Esophagus muscularis mucosa (tissue), 4 donors: ENCODE measurements around the gene CUL7. TPM values are rescaled to one million over a fixed set of nuclear protein-coding genes. Genes with fewer than 3 reads are reported as not detected.
"Not testable (repeated sequence)": the region's sequence is repeated elsewhere in the genome, so short reads cannot be mapped to it uniquely, and the experiment has no call there.

Source experiments
- DNase-seq: peaks from one replicate; pipeline ENCODE4 v3.0.0-alpha.2; 2017; ENCODE audit errors: extremely low spot score
- H3K27ac ChIP-seq, 4 donors: fragments of 200-600 bp; sonication (generic); replicated peaks in 1 of 4; 1 replicate in 3 of 4; 2 replicates in 1 of 4; pipeline ENCODE4 v1.5.1; 2016 to 2019; ENCODE audit warnings: mild to moderate bottlenecking in 1 of 4
- H3K27me3 ChIP-seq, 4 donors: fragments of 200-600 bp; sonication (generic); one replicate each; pipeline versions ENCODE4 v1.5.1 to v1.6.0; 2016 to 2019
- H3K36me3 ChIP-seq, 4 donors: fragments of 200-600 bp; sonication (generic); one replicate each; pipeline ENCODE4 v1.5.1; 2016 to 2019
- H3K4me1 ChIP-seq, 4 donors: fragments of 200-600 bp; sonication (generic); one replicate each; pipeline ENCODE4 v1.5.1; 2016 to 2019
- H3K4me3 ChIP-seq, 4 donors: fragments of 200-600 bp; sonication (generic); 1 replicate in 2 of 4; 2 replicates in 2 of 4; pipeline ENCODE4 v1.5.1; 2016 to 2019; ENCODE audit warnings: mild to moderate bottlenecking in 4 of 4, moderate library complexity in 1 of 4
- H3K9me3 ChIP-seq, 4 donors: fragments of 200-600 bp; sonication (generic); 1 replicate in 3 of 4; 2 replicates in 1 of 4; pipeline ENCODE4 v1.5.1; 2016 to 2019
- EP300 ChIP-seq: sonication (generic); formaldehyde crosslinking; IDR thresholded peaks from one replicate; pipeline ENCODE4 v1.6.1; 2017; ENCODE audit warnings: antibody characterized with exemption
- POLR2A ChIP-seq: fragments of 450-650 bp; IDR thresholded peaks from one replicate; pipeline ENCODE4 v1.6.1; 2017; ENCODE audit warnings: antibody characterized with exemption, moderate library complexity, mild to moderate bottlenecking, low read depth
- POLR2AphosphoS5 ChIP-seq, 2 donors: sonication (generic); formaldehyde crosslinking; IDR thresholded peaks; one replicate each; pipeline ENCODE4 v1.6.1; 2017; ENCODE audit warnings: antibody characterized with exemption in 2 of 2
- WGBS: methylation state at CpG from one replicate; pipeline ENCODE4 v1.1.5; 2018; 5-methylcytosine and 5-hydroxymethylcytosine counted together
- intact Hi-C: fragments of 100-400 bp; cut with DNase I; formaldehyde crosslinking; loops from one replicate; pipeline ENCODE4 v1.15.1; 2023
- total RNA-seq, 4 donors: library from RNA; depleted of rRNA; stranded (reverse); fragments of >200 nt; gene quantifications; one replicate each; pipeline versions ENCODE4 v1.1.0 to v1.2.1, GENCODE V29; 2016
- TF ChIP-seq, protein P1 (sequence below), 3 experiments: fragments of 200-600 bp in 2 of 3; fragments of 450-650 bp in 1 of 3; sonication (generic) in 2 of 3; IDR thresholded peaks; one replicate each; pipeline ENCODE4 v1.5.1; 2017 to 2019; ENCODE audit warnings: antibody characterized with exemption in 3 of 3, mild to moderate bottlenecking in 2 of 3, moderate library complexity in 1 of 3

Gene CUL7
- total RNA-seq, 4 donors from 2014 or later: 8.4 to 19.6 (median 14.4) TPM

DNA sequence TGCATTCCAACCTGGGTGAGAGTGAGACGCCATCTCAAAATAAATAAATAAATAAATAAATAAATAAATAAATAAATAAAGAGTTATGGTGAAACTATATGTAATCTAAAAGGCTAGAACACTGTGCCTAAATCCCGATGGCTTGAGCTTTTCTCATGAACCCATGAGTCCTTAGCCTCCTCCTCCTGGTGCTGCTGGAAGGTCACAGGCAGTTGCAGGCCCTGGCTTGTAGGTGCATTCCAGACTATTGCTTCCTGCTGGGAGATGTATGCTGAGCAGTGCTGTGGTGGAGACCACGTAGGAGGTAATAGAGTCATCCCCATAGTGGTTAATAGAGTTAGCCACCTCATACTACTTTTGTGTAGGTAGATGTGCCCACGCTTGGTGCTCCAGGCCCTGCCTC lies 35.0 kb upstream of the CUL7 start:
- WGBS: 93% methylated on average over 4 of the region's 4 CpGs
- Histone ChIP-seq H3K27me3 (no peaks in the 10 kb centered on the region), H3K27ac (no peak overlapping the region), H3K9me3 (no peaks in the 10 kb centered on the region), H3K36me3 (no peaks in the 10 kb centered on the region), H3K4me1 (peaks cover 0 to 7% (median 5%) of the 10 kb centered on the region in 4 donors), H3K4me3 (no peak overlapping the region)
- TF ChIP-seq POLR2AphosphoS5 (IDR thresholded peaks at IDR 0.05) (no peak), POLR2A (no peak), EP300 (no peak)
- TF ChIP-seq, protein P1, sequence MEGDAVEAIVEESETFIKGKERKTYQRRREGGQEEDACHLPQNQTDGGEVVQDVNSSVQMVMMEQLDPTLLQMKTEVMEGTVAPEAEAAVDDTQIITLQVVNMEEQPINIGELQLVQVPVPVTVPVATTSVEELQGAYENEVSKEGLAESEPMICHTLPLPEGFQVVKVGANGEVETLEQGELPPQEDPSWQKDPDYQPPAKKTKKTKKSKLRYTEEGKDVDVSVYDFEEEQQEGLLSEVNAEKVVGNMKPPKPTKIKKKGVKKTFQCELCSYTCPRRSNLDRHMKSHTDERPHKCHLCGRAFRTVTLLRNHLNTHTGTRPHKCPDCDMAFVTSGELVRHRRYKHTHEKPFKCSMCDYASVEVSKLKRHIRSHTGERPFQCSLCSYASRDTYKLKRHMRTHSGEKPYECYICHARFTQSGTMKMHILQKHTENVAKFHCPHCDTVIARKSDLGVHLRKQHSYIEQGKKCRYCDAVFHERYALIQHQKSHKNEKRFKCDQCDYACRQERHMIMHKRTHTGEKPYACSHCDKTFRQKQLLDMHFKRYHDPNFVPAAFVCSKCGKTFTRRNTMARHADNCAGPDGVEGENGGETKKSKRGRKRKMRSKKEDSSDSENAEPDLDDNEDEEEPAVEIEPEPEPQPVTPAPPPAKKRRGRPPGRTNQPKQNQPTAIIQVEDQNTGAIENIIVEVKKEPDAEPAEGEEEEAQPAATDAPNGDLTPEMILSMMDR (IDR thresholded peaks at IDR 0.05): no peak
- intact Hi-C loops: no loop called here
- DNase-seq: no peak

DNA sequence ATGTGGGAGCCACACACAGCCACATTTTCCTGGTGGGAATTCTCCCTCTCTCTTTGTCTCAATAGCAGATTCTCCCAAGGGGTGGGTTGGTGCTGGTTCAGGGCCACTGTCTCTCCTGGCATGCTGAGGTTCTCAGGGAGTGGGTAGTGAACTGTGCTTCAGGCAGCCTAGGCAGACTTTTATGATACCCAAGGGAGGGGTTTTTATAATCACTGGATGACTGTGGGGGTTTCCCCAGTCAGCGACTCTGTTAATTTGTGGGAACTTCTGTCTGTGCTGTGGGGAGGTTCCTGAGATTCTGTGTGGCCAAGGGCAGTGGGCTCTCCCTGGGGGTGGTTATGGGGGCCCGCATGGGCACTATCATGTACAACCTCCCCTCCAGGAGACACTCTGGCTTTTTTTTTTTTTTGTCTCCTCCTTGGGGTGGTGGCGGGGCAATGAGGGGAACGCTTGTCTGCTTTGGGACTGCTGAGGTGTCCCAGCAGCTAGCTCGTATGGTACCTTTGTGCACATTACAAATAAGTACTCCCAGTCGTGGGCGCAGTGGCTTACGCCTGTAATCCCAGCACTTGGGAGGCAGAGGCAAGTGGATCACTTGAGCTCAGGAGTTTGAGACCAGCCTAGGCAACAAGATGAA lies 32.5 kb upstream of the CUL7 start:
- no peaks in the 10 kb centered on the region for H3K36me3 ChIP-seq
- no peak for TF ChIP-seq POLR2A
- no peak for TF ChIP-seq EP300
- TF ChIP-seq POLR2AphosphoS5 (IDR thresholded peaks at IDR 0.05): no peak
- no peak overlapping the region for H3K27ac ChIP-seq
- H3K9me3 ChIP-seq: no peaks in the 10 kb centered on the region
- no peak for DNase-seq
- 87% methylated on average over 8 of the region's 8 CpGs for WGBS
- intact Hi-C loops: no loop called here
- H3K27me3 ChIP-seq: no peaks in the 10 kb centered on the region
- H3K4me3 ChIP-seq: no peak overlapping the region
- H3K4me1 ChIP-seq: no peaks in the 10 kb centered on the region

DNA sequence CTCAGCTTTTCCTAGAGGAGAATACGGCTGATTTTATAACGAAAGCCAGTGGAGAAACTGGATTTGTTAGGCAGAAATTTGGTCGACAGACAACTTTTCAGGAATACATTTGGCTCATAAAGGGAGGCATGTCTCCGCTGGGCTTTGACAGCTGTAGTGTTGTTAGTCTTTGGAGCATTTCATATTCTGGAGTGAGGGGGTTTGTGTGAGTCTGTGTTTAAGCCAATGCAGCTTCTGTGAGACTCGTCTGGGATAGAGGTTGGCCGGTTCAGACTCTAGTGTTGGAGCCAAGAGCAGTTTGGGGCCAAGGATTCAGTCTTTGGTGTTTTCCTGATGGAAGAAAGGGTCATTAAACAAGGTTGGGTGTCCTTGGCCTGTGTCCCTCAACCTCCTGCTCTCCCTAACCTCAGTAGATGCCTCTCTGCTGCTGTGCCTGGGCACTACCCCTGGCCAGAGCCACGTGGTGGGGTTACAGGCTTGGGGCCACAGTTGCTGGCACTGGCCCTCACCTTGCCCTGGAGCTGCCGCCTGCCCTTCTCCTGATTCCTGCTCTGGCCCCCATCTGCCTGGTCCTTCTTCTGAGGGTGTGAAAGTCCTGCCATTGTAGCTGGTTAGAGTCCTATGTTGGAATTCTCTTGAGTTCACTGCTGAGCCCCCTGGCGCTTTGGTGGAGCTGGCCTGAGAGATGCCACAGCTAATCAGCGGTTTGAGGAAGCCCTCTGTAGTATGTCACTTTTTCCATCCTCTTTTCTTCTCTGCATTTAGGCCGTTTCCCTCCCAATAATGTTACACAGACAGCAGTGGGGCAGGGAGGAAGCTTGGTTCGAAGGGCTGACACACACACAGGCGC lies 29.4 kb upstream of the CUL7 start:
- intact Hi-C loops: no loop called here
- no peak for DNase-seq
- H3K27ac ChIP-seq: no peak overlapping the region
- 65% methylated on average over 12 of the region's 13 CpGs for WGBS
- H3K36me3 ChIP-seq: no peaks in the 10 kb centered on the region
- no peaks in the 10 kb centered on the region for H3K9me3 ChIP-seq
- TF ChIP-seq EP300 (no peak), POLR2AphosphoS5 (IDR thresholded peaks at IDR 0.05) (no peak), POLR2A (no peak)
- TF ChIP-seq, protein P1 (IDR thresholded peaks at IDR 0.05): no peak
- peaks cover 0 to 3% (median 0%) of the 10 kb centered on the region in 4 donors for H3K27me3 ChIP-seq
- no peaks in the 10 kb centered on the region for H3K4me1 ChIP-seq
- no peak overlapping the region for H3K4me3 ChIP-seq

DNA sequence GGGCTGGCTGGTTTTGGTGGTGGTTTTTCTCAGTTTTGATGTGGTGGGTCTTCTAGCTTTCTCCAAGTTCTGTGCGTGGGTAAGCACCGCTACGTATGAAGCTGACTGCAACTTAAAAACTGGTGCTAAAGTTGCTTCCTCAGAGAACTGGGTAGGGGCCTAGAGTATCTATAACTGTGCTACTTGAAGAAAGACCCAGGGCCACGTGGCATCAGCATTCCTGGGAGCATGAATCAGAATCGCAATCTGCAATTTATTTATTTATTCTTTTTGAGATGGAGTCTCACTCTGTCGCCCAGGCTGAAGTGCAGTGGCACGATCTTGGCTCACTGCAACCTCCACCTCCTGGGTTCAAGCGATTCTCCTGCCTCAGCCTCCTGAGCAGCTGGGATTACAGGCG lies 28.3 kb upstream of the CUL7 start:
- H3K4me1 ChIP-seq, H3K27ac ChIP-seq, H3K9me3 ChIP-seq, intact Hi-C loops, DNase-seq, H3K4me3 ChIP-seq, H3K36me3 ChIP-seq: not testable (repeated sequence)
- H3K27me3 ChIP-seq: peaks cover 0 to 14% (median 0%) of the 10 kb centered on the region in 4 donors
- WGBS: 90% methylated on average over 8 of the region's 9 CpGs

DNA sequence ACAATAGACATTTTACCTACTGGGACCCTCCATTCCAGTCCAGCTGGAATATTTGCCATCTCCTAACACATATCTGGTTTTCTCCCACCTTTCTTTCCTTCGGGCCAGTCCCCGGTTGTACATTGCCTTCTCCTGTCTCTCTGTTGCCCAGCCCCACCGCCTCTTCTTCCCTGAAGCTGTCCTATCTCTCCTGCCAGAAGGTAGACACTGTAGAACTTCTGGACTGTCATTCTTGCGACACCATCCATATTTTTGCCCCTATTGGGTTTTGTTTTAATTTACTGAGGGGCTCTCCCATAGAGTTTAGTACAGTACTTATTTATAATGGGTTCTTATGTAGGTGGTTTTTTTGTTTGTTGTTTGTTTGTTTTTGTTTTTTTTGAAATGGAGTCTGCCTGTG lies 27.4 kb upstream of the CUL7 start:
- no peak overlapping the region for H3K4me3 ChIP-seq
- 93% methylated on average over 4 of the region's 4 CpGs for WGBS
- no peaks in the 10 kb centered on the region for H3K36me3 ChIP-seq
- H3K9me3 ChIP-seq: no peaks in the 10 kb centered on the region
- DNase-seq: no peak
- H3K27me3 ChIP-seq: peaks cover 0 to 23% (median 5%) of the 10 kb centered on the region in 4 donors
- H3K4me1 ChIP-seq: peaks cover 8 to 15% (median 14%) of the 10 kb centered on the region in 4 donors
- intact Hi-C loops: no loop called here
- no peak for TF ChIP-seq POLR2A
- TF ChIP-seq, protein P1 (IDR thresholded peaks at IDR 0.05): no peak
- TF ChIP-seq POLR2AphosphoS5 (IDR thresholded peaks at IDR 0.05): no peak
- TF ChIP-seq EP300: no peak
- no peak overlapping the region for H3K27ac ChIP-seq
